IMR-90 (cell line): Measurements from ENCODE around the gene DCAF10. TPM values are rescaled to one million over a fixed set of nuclear protein-coding genes. Genes with fewer than 3 reads are reported as not detected.

ENCODE experiments used
- ATAC-seq: fragments of 200-7000 bp; cut with Tn5 transposase; 2 replicates; pipeline ENCODE4 v1.9.1; 2020; ENCODE audit warnings: low read depth, mild to moderate bottlenecking, moderate library complexity
- BruUV-seq: library from RNA; stranded (reverse); fragments of 400-500 nt; replicated peaks from 2 replicates; lab custom pipeline; 2021; lab: Mats Ljungman, UMichigan
- CTCF ChIA-PET: fragments of 300-600 bp; formaldehyde crosslinking; extraction: SDS; loops from one replicate; lab custom pipeline; 2021; ENCODE audit warnings: antibody characterized with exemption; lab: Yijun Ruan, JAX
- POLR2A ChIA-PET: fragments of 300-600 bp; sonication (Branson Sonifier 250); formaldehyde crosslinking; loops from one replicate; lab custom pipeline; 2022; ENCODE audit warnings: antibody characterized with exemption; ENCODE audit not compliant: unreplicated experiment; lab: Charles Lee
- DNase-seq: peaks from one replicate; pipeline ENCODE4 v3.0.0; 2013
- H2AFZ ChIP-seq: replicated peaks from 2 replicates; pipeline ENCODE3; 2013; ENCODE audit warnings: low read length, mild to moderate bottlenecking; ENCODE audit not compliant: poor library complexity
- H2AK5ac ChIP-seq: 2 replicates; pipeline ENCODE4 v1.6.1; 2013; ENCODE audit warnings: low read depth, low read length, inconsistent platforms
- H2AK9ac ChIP-seq: replicated peaks from 2 replicates; pipeline ENCODE3; 2013; ENCODE audit warnings: mild to moderate bottlenecking, low read depth, low read length, moderate library complexity; ENCODE audit not compliant: poor library complexity
- H2BK120ac ChIP-seq: 2 replicates; pipeline ENCODE4 v1.6.1; 2013; ENCODE audit warnings: low read depth, low read length, inconsistent platforms
- H2BK15ac ChIP-seq: 3 replicates; pipeline ENCODE4 v1.6.1; 2013; ENCODE audit warnings: low read depth, low read length, inconsistent platforms
- H2BK20ac ChIP-seq: 2 replicates; pipeline ENCODE4 v1.6.1; 2013; ENCODE audit warnings: low read depth, mild to moderate bottlenecking, inconsistent platforms, low read length, moderate library complexity
- H2BK5ac ChIP-seq: 2 replicates; pipeline ENCODE4 v1.6.1; 2013; ENCODE audit warnings: mild to moderate bottlenecking, low read depth, low read length, inconsistent platforms; ENCODE audit not compliant: poor library complexity, severe bottlenecking
- H3K14ac ChIP-seq: replicated peaks from 2 replicates; pipeline ENCODE4 v1.6.1; 2013; ENCODE audit warnings: low read depth, low read length, inconsistent platforms
- H3K18ac ChIP-seq: 2 replicates; pipeline ENCODE4 v1.6.1; 2013; ENCODE audit warnings: low read depth, low read length, control low read depth
- H3K23ac ChIP-seq: 2 replicates; pipeline ENCODE4 v1.6.1; 2013; ENCODE audit warnings: low read depth, low read length, inconsistent platforms
- H3K27ac ChIP-seq: 2 replicates; pipeline ENCODE4 v1.5.1; 2013; ENCODE audit warnings: mild to moderate bottlenecking, control low read depth, low read length; ENCODE audit not compliant: insufficient read depth
- H3K27me3 ChIP-seq: 2 replicates; pipeline ENCODE4 v1.6.1; 2013; ENCODE audit warnings: low read length; ENCODE audit not compliant: control insufficient read depth, insufficient read depth
- H3K36me3 ChIP-seq: 2 replicates; pipeline ENCODE4 v1.6.1; 2013; ENCODE audit warnings: low read length, mixed read lengths; ENCODE audit not compliant: control insufficient read depth, insufficient read depth
- H3K4ac ChIP-seq: 2 replicates; pipeline ENCODE4 v1.6.1; 2013; ENCODE audit warnings: low read depth, low read length, inconsistent platforms
- H3K4me1 ChIP-seq: 2 replicates; pipeline ENCODE4 v1.6.1; 2013; ENCODE audit warnings: low read length, mixed read lengths; ENCODE audit not compliant: control insufficient read depth, insufficient read depth
- H3K4me2 ChIP-seq: 2 replicates; pipeline ENCODE4 v1.6.1; 2013; ENCODE audit warnings: low read depth, mild to moderate bottlenecking, control low read depth, low read length, moderate library complexity
- H3K4me3 ChIP-seq: 2 replicates; pipeline ENCODE4 v1.5.1; 2013; ENCODE audit warnings: low read depth, mild to moderate bottlenecking, control low read depth, low read length, moderate library complexity; ENCODE audit not compliant: insufficient read depth
- H3K56ac ChIP-seq: 2 replicates; pipeline ENCODE4 v1.6.1; 2013; ENCODE audit warnings: low read length, inconsistent platforms; ENCODE audit not compliant: insufficient read depth; ENCODE audit errors: extremely low read depth
- H3K79me1 ChIP-seq, 2 experiments: 2 replicates each; pipeline ENCODE4 v1.6.1; 2013; ENCODE audit warnings: low read length in 2 of 2, inconsistent platforms in 1 of 2, low read depth in 1 of 2
- H3K9ac ChIP-seq: 2 replicates; pipeline ENCODE4 v1.6.1; 2013; ENCODE audit warnings: low read depth, low read length, control low read depth
- H3K9me1 ChIP-seq: 2 replicates; pipeline ENCODE4 v1.6.1; 2013; ENCODE audit warnings: low read length, inconsistent platforms; ENCODE audit not compliant: insufficient read depth
- H3K9me3 ChIP-seq: 2 replicates; pipeline ENCODE4 v1.6.1; 2013; ENCODE audit warnings: low read length; ENCODE audit not compliant: control insufficient read depth, insufficient read depth
- H4K20me1 ChIP-seq: 2 replicates; pipeline ENCODE4 v1.6.1; 2013; ENCODE audit warnings: low read length, inconsistent platforms; ENCODE audit not compliant: insufficient read depth
- H4K5ac ChIP-seq: 2 replicates; pipeline ENCODE4 v1.6.1; 2013; ENCODE audit warnings: mild to moderate bottlenecking, low read depth, low read length, control low read depth
- H4K8ac ChIP-seq, 2 experiments: 2 replicates each; pipeline ENCODE4 v1.6.1; 2013; ENCODE audit warnings: low read depth in 2 of 2, low read length in 2 of 2, control low read depth in 1 of 2, inconsistent platforms in 1 of 2
- H4K91ac ChIP-seq: 2 replicates; pipeline ENCODE4 v1.6.1; 2013; ENCODE audit warnings: low read depth, low read length, inconsistent platforms; ENCODE audit not compliant: insufficient read depth
- CEBPB ChIP-seq: IDR thresholded peaks from 2 replicates; pipeline ENCODE4 v1.6.1; 2012; ENCODE audit warnings: low read depth, low read length, improper control_type of control experiment
- CTCF ChIP-seq: conservative IDR thresholded peaks from 2 replicates; pipeline ENCODE4 v1.5.1; 2012; ENCODE audit warnings: mild to moderate bottlenecking, low read depth, low read length, improper control_type of control experiment
- WGBS, 2 experiments: methylation state at CpG; one replicate each; pipeline versions ENCODE4 v1.1.5 to v1.1.7; 2013; ENCODE audit warnings: missing lambda C conversion rate in 2 of 2; ENCODE audit not compliant: insufficient read length in 1 of 2; ENCODE audit errors: extremely low coverage in 2 of 2; 5-methylcytosine and 5-hydroxymethylcytosine counted together
- dilution Hi-C: fragments of 300-500 bp; cut with HindIII; formaldehyde crosslinking; loops from one replicate; pipeline ENCODE4 v1.14.3; 2018; ENCODE audit warnings: low sequenced_read_pairs; ENCODE audit not compliant: unreplicated experiment
- in situ Hi-C: fragments of 300-500 bp; cut with MboI; formaldehyde crosslinking; loops from 3 replicates; pipeline ENCODE4 v1.14.3; 2019; ENCODE audit warnings: low sequenced_read_pairs, inconsistent platforms, mixed read lengths
- intact Hi-C: fragments of 100-400 bp; cut with micrococcal nuclease; formaldehyde crosslinking; loops from 2 replicates; pipeline ENCODE4 v1.10.0; 2022
- polyA plus RNA-seq, 3 experiments: library from polyadenylated mRNA; depleted of rRNA; stranded (reverse); fragments of >200 nt; gene quantifications; 2 replicates each; pipeline ENCODE4 v1.2.3, GENCODE V29; 2012; ENCODE audit warnings: low replicate concordance in 1 of 3
- total RNA-seq: library from RNA; depleted of rRNA; stranded (reverse); fragments of >200 nt; gene quantifications from 2 replicates; pipeline ENCODE4 v1.2.3, GENCODE V29; 2012

The DCAF10 gene
- total and polyA plus RNA-seq, 2 of the 4 experiments (the other 2 are of a cell fraction), result 17.1 to 19.4 TPM

GRCh38 chr9:37839496-37840461, 39.2 kb downstream of the DCAF10 start:
- Histone ChIP-seq H4K8ac (no peak overlapping the region), H3K18ac (no peak overlapping the region), H3K4me3 (no peak overlapping the region), H3K56ac (no peak overlapping the region), H2BK20ac (no peak overlapping the region), H3K36me3 (peaks cover 11% of the 10 kb centered on the region), H3K27ac (peak overlapping the region; percentile 65; the same call in 1 of the 2 replicates), H3K27me3 (no peaks in the 10 kb centered on the region), H3K4me1 (peaks cover 6% of the 10 kb centered on the region), H4K91ac (no peak overlapping the region), H2AK9ac (peak overlapping the region; percentile 48), H3K9me1 (no peaks in the 10 kb centered on the region; the same call in 1 of the 2 replicates), H3K9ac (no peak overlapping the region), H3K4ac (no peak overlapping the region), H2AFZ (no peak overlapping the region), H4K5ac (no peak overlapping the region), H2BK120ac (no peak overlapping the region), H2BK15ac (no peak overlapping the region), H2AK5ac (no peak overlapping the region), H3K23ac (no peak overlapping the region), H3K79me1 (peaks cover 16 to 31% of the 10 kb centered on the region in 2 experiments), H2BK5ac (peak overlapping the region; percentile 70), H3K14ac (no peak overlapping the region), H3K9me3 (no peaks in the 10 kb centered on the region), H4K20me1 (peaks cover 4% of the 10 kb centered on the region; the same call in 1 of the 2 replicates), H3K4me2 (peak overlapping the region; percentile 55; the same call in 1 of the 2 replicates)
- ChIA-PET POLR2A (interaction anchor here (0.5 to 0.7 kb wide), 3 partner anchors 9 to 26 kb away, joined by 3 to 4 read pairs (median 4); no protein-coding TSS in a partner anchor), CTCF (no interaction called here)
- ATAC-seq (peak; percentile 53), DNase-seq (peak; percentile 20)
- BruUV-seq, result no TSS peak
- intact Hi-C loops, result no loop called here
- WGBS, 2 experiments, result no CpG with 5 or more reads among the region's 3 CpGs
- in situ Hi-C loops, result no loop called here
- dilution Hi-C loops, result no loop called here
- TF ChIP-seq CEBPB, result 0 out of 2 replicates have a peak, but pooled peaks have one; percentile 34
- TF ChIP-seq CTCF, result no peak
